GM23338 (cell line): ENCODE measurements around the gene SYTL1. TPM values are rescaled to one million over a fixed set of nuclear protein-coding genes. Genes with fewer than 3 reads are reported as not detected.
A peak's percentile ranks its signal among the peaks of the same experiment; 100 is the strongest.

Source experiments
- ATAC-seq: fragments of 200-7000 bp; cut with Tn5 transposase; 3 replicates; pipeline ENCODE4 v1.9.1; 2020
- DNase-seq: peaks from one replicate; pipeline ENCODE4 v3.0.0-alpha.2; 2015; ENCODE audit warnings: low spot score
- H2AFZ ChIP-seq: fragments of 200-600 bp; sonication (generic); 2 replicates; pipeline ENCODE4 v1.8.0; 2016; ENCODE audit warnings: antibody characterized with exemption, mild to moderate bottlenecking, moderate library complexity
- H3F3A ChIP-seq: fragments of 200-600 bp; sonication (generic); replicated peaks from 2 replicates; pipeline ENCODE4 v1.8.0; 2017; ENCODE audit warnings: antibody characterized with exemption, mixed run types, low read depth
- H3K27ac ChIP-seq: fragments of 200-600 bp; sonication (generic); 2 replicates; pipeline ENCODE4 v1.6.1; 2016; ENCODE audit warnings: low read depth
- H3K27me3 ChIP-seq: fragments of 200-600 bp; sonication (generic); 2 replicates; pipeline ENCODE4 v1.8.0; 2016; ENCODE audit warnings: mild to moderate bottlenecking, mixed run types, moderate library complexity; ENCODE audit not compliant: insufficient read depth
- H3K36me3 ChIP-seq: fragments of 200-600 bp; sonication (generic); 2 replicates; pipeline ENCODE4 v1.8.0; 2016; ENCODE audit warnings: mild to moderate bottlenecking; ENCODE audit not compliant: insufficient read depth
- H3K4me1 ChIP-seq: fragments of 200-600 bp; sonication (generic); 2 replicates; pipeline ENCODE4 v1.8.0; 2016; ENCODE audit warnings: mild to moderate bottlenecking, moderate library complexity; ENCODE audit not compliant: insufficient read depth
- H3K4me2 ChIP-seq: fragments of 200-600 bp; sonication (generic); 2 replicates; pipeline ENCODE4 v1.7.1; 2017; ENCODE audit warnings: mixed run types
- H3K4me3 ChIP-seq: fragments of 200-600 bp; sonication (generic); 2 replicates; pipeline ENCODE4 v1.6.1; 2016; ENCODE audit warnings: mixed run types
- H3K79me2 ChIP-seq: fragments of 200-600 bp; sonication (generic); replicated peaks from 2 replicates; pipeline ENCODE4 v1.8.0; 2017; ENCODE audit warnings: mild to moderate bottlenecking; ENCODE audit not compliant: insufficient read depth
- H3K9me2 ChIP-seq: fragments of 200-600 bp; sonication (generic); 2 replicates; pipeline ENCODE4 v1.8.0; 2017; ENCODE audit not compliant: insufficient read depth
- H4K20me1 ChIP-seq: fragments of 200-600 bp; sonication (generic); replicated peaks from 2 replicates; pipeline ENCODE4 v1.8.0; 2017; ENCODE audit warnings: mild to moderate bottlenecking; ENCODE audit not compliant: insufficient read depth
- H3K27ac Mint-ChIP-seq: 2 replicates; pipeline ENCODE4 v1.8.0; 2020; ENCODE audit warnings: inconsistent platforms, mild to moderate bottlenecking, moderate library complexity, mixed read lengths
- H3K27me3 Mint-ChIP-seq: 3 replicates; pipeline ENCODE4 v1.8.0; 2022; ENCODE audit warnings: low read depth, mild to moderate bottlenecking, moderate library complexity, mixed read lengths, inconsistent platforms; ENCODE audit not compliant: insufficient read depth, poor library complexity
- H3K36me3 Mint-ChIP-seq: 3 replicates; pipeline ENCODE4 v1.8.0; 2021; ENCODE audit warnings: low read depth, mild to moderate bottlenecking, inconsistent platforms, moderate library complexity, mixed read lengths
- H3K4me1 Mint-ChIP-seq: 3 replicates; pipeline ENCODE4 v1.8.0; 2020; ENCODE audit warnings: mild to moderate bottlenecking, inconsistent platforms, mixed read lengths
- H3K4me3 Mint-ChIP-seq: 3 replicates; pipeline ENCODE4 v1.8.0; 2021; ENCODE audit warnings: moderate library complexity, mild to moderate bottlenecking, inconsistent platforms, mixed read lengths
- H3K9me3 Mint-ChIP-seq: 3 replicates; pipeline ENCODE4 v1.8.0; 2020; ENCODE audit warnings: moderate library complexity, mild to moderate bottlenecking, inconsistent platforms, mixed read lengths
- ETS1 ChIP-seq: IDR thresholded peaks from 2 replicates; pipeline ENCODE4 v1.6.1; 2016; ENCODE audit warnings: antibody characterized with exemption
- EZH2 ChIP-seq: fragments of 200-600 bp; sonication (generic); IDR thresholded peaks from one replicate; pipeline ENCODE4 v1.8.0; 2017; ENCODE audit warnings: antibody characterized with exemption, mild to moderate bottlenecking, low read depth; ENCODE audit not compliant: unreplicated experiment
- polyA plus RNA-seq: library from polyadenylated mRNA; unstranded; fragments of >200 nt; fragmentation: Nextera tagmentation; extraction: Ambion mirVana; gene quantifications from 2 replicates; pipeline ENCODE4 v1.2.1, GENCODE V29; 2016
- total RNA-seq: library from RNA; depleted of rRNA; stranded (reverse); fragments of >200 nt; shearing (Covaris generic); gene quantifications from 2 replicates; pipeline ENCODE4 v1.2.3, GENCODE V29; 2014
- TF ChIP-seq, protein P1 (sequence below), 2 experiments: fragments of 200-600 bp in 1 of 2; sonication (generic) in 1 of 2; conservative IDR thresholded peaks; 2 replicates each; pipeline versions ENCODE4 v1.5.1 to v1.6.1; 2016 to 2017; ENCODE audit warnings: antibody characterized with exemption in 2 of 2, low read depth in 2 of 2, mild to moderate bottlenecking in 2 of 2, moderate library complexity in 1 of 2

SYTL1 gene
- total and polyA plus RNA-seq, 2 experiments from 2014 or later = 4.9 to 12.3 TPM

DNA sequence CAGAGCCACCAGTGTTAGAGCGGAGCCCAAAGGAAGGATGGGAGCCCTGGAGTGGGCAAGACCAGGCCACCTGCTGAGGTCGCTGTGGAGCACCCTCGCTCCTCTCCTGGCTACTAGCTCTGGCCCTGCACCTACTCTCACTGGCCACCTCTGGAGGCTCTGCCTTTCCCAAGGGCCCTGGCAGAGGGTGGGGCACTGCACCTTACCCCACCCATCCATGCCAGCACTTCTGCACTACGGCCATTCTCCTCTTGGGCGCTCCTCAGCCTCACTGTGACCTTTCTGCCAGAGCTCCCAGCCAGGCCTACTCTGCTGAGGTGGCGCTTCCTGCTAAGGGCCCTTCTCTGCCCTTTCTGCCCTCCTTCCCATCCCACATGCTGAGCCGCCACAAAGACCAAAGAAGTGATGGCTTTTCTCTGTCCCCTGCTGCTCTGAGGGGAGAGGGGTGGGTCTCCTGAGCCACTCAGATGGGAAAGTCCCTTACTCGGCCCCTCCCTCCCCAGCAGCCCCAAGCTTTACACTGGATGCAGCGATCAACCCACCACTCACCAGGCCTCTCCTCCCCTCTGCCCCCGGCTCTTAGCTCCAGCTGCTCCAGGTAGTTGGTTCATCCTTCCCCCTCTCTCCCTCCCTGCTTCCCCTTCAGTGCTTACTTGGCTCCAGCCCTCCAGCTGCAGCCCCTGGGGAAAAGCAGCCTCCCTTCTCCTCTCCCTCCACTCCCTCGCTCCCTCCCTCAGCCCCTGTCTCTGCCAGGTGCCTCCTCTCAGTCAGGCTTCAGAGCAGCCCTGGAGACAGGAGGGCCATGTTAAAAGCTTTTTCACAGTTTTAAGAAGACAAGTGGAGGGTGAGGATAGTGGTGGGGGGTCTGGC is 34.7 kb upstream of the SYTL1 start:
- Mint-ChIP-seq H3K27ac (peak overlapping the region; percentile 90), H3K4me1 (peaks cover 29% of the 10 kb centered on the region), H3K27me3 (peaks cover 12% of the 10 kb centered on the region), H3K9me3 (no peaks in the 10 kb centered on the region), H3K36me3 (no peaks in the 10 kb centered on the region), H3K4me3 (peak overlapping the region; percentile 57)
- Histone ChIP-seq H3K36me3 (no peaks in the 10 kb centered on the region), H3K4me2 (peak overlapping the region; percentile 78), H3K9me2 (no peaks in the 10 kb centered on the region), H3K4me1 (peaks cover 26% of the 10 kb centered on the region), H3K4me3 (peak overlapping the region; percentile 42), H4K20me1 (no peaks in the 10 kb centered on the region), H2AFZ (peak overlapping the region; percentile 5; the same call in 1 of the 2 replicates), H3F3A (peaks cover 3% of the 10 kb centered on the region; the same call in 1 of the 2 replicates), H3K27ac (peak overlapping the region; percentile 90), H3K27me3 (no peaks in the 10 kb centered on the region), H3K79me2 (no peaks in the 10 kb centered on the region)
- TF ChIP-seq, protein P1, sequence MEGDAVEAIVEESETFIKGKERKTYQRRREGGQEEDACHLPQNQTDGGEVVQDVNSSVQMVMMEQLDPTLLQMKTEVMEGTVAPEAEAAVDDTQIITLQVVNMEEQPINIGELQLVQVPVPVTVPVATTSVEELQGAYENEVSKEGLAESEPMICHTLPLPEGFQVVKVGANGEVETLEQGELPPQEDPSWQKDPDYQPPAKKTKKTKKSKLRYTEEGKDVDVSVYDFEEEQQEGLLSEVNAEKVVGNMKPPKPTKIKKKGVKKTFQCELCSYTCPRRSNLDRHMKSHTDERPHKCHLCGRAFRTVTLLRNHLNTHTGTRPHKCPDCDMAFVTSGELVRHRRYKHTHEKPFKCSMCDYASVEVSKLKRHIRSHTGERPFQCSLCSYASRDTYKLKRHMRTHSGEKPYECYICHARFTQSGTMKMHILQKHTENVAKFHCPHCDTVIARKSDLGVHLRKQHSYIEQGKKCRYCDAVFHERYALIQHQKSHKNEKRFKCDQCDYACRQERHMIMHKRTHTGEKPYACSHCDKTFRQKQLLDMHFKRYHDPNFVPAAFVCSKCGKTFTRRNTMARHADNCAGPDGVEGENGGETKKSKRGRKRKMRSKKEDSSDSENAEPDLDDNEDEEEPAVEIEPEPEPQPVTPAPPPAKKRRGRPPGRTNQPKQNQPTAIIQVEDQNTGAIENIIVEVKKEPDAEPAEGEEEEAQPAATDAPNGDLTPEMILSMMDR (conservative IDR thresholded peaks at IDR 0.05; ENCODE audit: low read depth in 2 of 2) = peak; percentile 50 to 73
- no peak for TF ChIP-seq ETS1
- DNase-seq (peak; percentile 82), ATAC-seq (peak; percentile 90)

GRCh38 chr1:27307874-27308598 is 33.8 kb upstream of the SYTL1 start:
- DNase-seq = peak; percentile 45
- peak overlapping the region; percentile 42; the same call in 1 of the 2 replicates for H3K4me3 ChIP-seq
- no peaks in the 10 kb centered on the region for H3K9me2 ChIP-seq
- no peaks in the 10 kb centered on the region for H3K9me3 Mint-ChIP-seq
- H3K27me3 ChIP-seq = no peaks in the 10 kb centered on the region
- ATAC-seq = peak; percentile 42
- H3K36me3 Mint-ChIP-seq = no peaks in the 10 kb centered on the region
- H3K4me2 ChIP-seq = peak overlapping the region; percentile 78
- peaks cover 26% of the 10 kb centered on the region for H3K4me1 ChIP-seq
- no peaks in the 10 kb centered on the region for H3K79me2 ChIP-seq
- no peaks in the 10 kb centered on the region for H4K20me1 ChIP-seq
- H3K27ac ChIP-seq = peak overlapping the region; percentile 90
- H3K27ac Mint-ChIP-seq = peak overlapping the region; percentile 93
- peak overlapping the region; percentile 89; the same call in 1 of the 2 replicates for H2AFZ ChIP-seq
- no peaks in the 10 kb centered on the region for H3K36me3 ChIP-seq
- H3K27me3 Mint-ChIP-seq = peaks cover 14% of the 10 kb centered on the region
- peak overlapping the region; percentile 57 for H3K4me3 Mint-ChIP-seq
- TF ChIP-seq EZH2 = no peak
- TF ChIP-seq, protein P1 (conservative IDR thresholded peaks at IDR 0.05; ENCODE audit: low read depth in 2 of 2) = peak in 1 of 2 experiments; percentile 18; a peak in 1 of 4 replicates
- H3K4me1 Mint-ChIP-seq = peaks cover 28% of the 10 kb centered on the region
- peaks cover 3% of the 10 kb centered on the region; the same call in 1 of the 2 replicates for H3F3A ChIP-seq
